ENCODE data around the gene TAAR9.

The TAAR9 gene

GRCh38 chr6:132570221-132570777 is 32.2 kb downstream of the TAAR9 start, which contains the start of gene TAAR6:
TAAR6 (plus strand) TSS chr6:132570322; CDS start chr6:132570322, 0 bp downstream.
- no peak for TF ChIP-seq CTCF (IDR thresholded peaks at IDR 0.05)

GRCh38 chr6:132571774-132572173 is 33.7 kb downstream of the TAAR9 start:
- TF ChIP-seq CTCF (IDR thresholded peaks at IDR 0.05): no peak

- no peak for TF ChIP-seq CTCF (IDR thresholded peaks at IDR 0.05)
Measured at GRCh38 chr6:132584698-132585097, 46.6 kb downstream of the TAAR9 start.

- TF ChIP-seq CTCF (IDR thresholded peaks at IDR 0.05): no peak
Measured at GRCh38 chr6:132587424-132587823, 49.3 kb downstream of the TAAR9 start.

All from LNCAP (cell line).